DMS53 (cell line): Measurements from ENCODE around the gene TYW1.
"Not testable (repeated sequence)": the region's sequence is repeated elsewhere in the genome, so short reads cannot be mapped to it uniquely, and the experiment has no call there.

Experiments
- DNase-seq: peaks from one replicate; lab custom pipeline; 2025; lab: John Stamatoyannopoulos, UW

TYW1 gene

GRCh38 chr7:66996444-66997191 is at the start of gene TYW1:
Gene TYW1 (plus strand): TSS chr7:66996833. CDS start chr7:66996979, 146 bp downstream.
- DNase-seq, result peak; percentile 100

GRCh38 chr7:66948480-66949109 is 48.0 kb upstream of the TYW1 start:
- DNase-seq, result no peak

GRCh38 chr7:66950311-66950710 is 46.3 kb upstream of the TYW1 start:
- DNase-seq, result no peak

- no peak for DNase-seq
Measured at GRCh38 chr7:66950763-66951162, 45.9 kb upstream of the TYW1 start.

DNA sequence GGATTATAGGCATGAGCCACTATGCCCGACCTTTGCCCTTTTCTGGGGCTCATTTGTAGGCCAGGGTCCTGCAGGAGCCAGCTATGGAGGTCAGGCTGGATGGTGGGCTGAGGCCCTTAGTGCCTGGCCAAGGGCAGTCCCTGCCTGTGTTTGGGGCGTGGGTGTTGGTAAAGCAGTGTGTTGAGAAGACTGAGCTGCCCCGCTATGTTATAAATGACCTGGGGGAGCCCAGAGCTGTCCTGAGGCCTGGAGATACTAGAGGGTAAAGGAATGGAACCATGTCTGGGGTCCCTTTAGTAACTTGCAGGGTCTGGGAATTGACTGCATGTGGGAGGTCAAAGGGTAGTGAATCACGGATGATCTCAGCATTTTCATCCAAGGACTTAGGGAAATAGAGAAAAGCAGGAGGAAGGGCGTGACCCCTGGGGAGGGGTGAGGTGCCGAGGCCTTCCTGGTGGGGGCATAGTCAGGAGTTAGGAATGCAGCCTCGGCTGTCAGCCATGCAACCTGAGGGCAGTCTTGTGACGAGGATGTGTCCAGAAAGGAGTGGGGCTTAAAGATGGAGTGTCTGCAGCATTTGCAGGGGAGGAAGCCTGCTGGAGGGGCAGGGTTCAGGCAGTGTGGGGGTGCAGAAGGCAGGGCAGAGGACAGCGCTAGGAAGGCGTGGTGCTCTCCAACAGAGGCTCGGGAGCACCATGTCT is 44.1 kb upstream of the TYW1 start:
- no peak for DNase-seq

DNA sequence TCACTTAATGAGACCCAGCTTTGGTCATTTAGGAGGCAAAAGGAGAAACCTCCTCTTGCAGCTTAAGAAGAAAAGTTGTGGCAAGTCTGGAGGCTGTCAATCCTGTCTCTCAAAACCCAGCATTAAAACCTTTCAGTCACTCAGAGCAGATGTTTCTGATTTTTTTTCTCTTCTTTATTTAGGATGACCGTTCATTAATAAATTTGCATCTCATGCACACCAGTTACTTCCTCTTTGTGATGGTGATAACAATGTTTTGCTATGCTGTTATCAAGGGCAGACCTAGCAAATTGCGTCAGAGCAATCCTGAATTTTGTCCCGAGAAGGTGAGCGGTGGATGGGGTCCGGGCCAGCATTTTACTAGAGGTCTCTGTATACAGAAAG is 43.6 kb upstream of the TYW1 start:
- DNase-seq, result no peak

GRCh38 chr7:66957595-66958290 is 38.9 kb upstream of the TYW1 start:
- no peak for DNase-seq

DNA sequence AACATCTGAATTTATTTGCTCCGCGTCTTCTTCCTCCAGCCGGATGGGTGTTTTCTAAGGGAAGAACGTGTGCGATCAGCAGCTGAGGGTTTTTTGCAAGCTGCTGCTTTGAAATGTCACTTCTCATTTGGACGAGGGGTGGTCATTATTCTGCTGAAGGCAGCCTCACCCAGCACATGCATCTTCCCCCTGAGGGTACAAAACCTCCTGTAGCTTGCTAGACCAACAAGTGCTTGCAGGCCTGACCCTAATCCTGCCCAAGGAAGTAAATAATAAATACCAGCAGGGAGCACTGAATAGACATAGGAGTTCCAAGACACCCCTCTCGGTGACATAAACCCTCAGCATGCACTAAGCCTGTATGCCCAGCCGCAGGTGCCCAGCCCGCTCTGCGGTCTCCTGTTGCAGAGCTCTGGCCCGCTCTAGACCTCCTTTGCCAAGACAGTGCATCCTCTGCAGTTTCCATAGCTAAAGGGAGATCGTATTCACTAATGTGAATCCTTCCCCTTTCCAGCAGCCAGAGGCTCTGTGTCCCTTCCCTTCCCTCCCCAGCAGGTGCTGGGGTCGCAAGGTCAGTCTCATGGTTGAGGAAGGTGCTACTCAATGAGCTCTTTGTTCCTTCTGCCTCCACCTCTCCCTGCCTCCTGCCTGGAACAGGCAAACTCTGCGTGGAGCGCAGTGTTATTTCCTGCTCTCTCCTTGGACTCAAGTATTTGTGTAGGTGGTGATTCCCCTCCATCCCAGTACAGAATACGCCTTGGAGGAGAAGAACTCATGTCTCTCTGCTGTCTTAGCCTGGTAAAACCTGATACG is 37.9 kb upstream of the TYW1 start:
- DNase-seq, result no peak

GRCh38 chr7:66960192-66960591 is 36.4 kb upstream of the TYW1 start:
- no peak for DNase-seq

DNA sequence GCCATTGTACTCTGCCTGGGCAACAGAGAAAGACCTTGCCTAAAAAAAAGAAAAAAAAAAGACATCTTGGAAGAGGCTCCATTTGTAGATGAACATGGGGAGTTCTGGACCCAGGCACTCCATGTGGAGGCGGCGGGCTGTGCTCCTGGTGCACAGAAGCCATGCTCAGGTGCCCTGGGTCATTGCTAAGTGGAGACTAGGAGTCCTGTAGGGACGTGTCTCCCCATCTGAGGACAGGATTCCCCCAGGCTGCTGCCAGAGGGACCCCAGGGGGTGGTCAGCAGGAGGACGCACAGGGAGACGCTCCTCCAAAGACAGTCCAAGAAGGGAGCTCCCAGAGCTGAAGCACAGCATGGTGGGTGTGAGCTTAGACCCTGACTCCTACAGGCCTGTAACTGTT is 35.5 kb upstream of the TYW1 start:
- no peak for DNase-seq

GRCh38 chr7:66964411-66964810 is 32.2 kb upstream of the TYW1 start:
- no peak for DNase-seq

DNA sequence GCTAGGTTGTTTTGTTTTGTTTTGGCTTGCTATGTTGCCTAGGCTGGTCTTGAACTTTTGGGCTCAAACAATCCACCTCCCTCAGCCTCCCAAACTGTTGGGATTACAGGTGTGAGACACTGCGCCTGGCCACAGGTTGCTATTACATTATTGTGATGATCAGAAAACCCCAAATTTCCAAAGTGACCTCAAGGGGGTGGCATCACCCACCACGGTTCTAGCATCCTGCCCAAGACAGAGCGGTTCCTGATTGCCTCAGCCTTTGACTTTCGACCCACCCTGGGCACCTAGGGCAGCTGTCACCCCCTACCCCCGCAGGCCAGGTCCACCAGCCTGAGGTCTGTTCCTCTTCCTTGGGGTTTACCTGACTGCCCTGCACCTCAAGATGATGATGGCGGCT is 29.6 kb upstream of the TYW1 start:
- DNase-seq, result no peak

GRCh38 chr7:66969001-66969400 is 27.6 kb upstream of the TYW1 start:
- not testable (repeated sequence) for DNase-seq

GRCh38 chr7:66970310-66970709 is 26.3 kb upstream of the TYW1 start:
- DNase-seq, result no peak

DNA sequence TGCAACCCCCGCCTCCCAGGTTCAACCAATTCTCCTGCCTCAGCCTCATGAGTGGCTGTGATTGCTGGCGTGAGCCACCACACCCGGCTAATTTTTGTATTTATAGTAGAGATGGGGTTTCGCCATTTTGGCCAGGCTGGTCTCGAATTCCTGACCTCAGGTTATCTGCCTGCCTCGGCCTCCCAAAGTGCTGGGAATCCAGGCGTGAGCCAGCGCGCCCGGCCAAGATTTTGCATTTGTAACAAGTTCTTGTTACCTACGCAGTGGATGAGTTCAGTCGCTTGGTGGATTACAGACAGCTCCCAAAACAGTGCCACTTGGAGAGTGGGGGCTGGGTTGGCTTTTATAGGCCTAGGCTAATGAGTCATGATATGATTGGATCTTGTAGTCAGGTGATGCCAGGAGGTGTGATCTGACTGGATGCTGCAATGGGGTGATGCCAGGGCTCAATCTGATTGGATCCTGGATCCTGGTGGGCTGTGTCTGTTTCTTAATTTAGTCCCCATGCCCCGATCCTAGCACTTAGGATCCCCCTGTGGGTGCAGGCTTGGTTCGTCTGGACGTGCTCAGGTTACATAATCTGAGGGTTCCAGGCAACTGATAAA is 21.5 kb upstream of the TYW1 start:
- DNase-seq, result no peak

DNA sequence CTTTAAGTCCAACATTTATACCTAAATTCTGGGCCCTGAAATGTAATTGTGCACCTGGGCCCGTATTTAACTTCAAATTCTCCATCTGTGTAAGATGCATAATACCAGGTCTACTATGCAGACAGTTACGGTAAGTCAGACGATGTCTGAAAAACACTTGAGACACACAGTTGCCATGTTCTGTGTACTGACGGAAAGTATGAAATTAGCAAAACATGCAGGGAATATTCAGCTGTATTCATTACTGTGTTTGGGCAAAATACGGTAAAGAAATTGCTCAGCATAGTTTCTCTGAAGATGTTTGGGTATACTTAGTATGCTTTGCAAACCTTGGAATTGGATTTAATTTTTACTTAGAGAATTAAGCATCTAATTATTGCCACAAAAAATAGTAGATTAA is 18.3 kb upstream of the TYW1 start:
- DNase-seq, result not testable (repeated sequence)

DNA sequence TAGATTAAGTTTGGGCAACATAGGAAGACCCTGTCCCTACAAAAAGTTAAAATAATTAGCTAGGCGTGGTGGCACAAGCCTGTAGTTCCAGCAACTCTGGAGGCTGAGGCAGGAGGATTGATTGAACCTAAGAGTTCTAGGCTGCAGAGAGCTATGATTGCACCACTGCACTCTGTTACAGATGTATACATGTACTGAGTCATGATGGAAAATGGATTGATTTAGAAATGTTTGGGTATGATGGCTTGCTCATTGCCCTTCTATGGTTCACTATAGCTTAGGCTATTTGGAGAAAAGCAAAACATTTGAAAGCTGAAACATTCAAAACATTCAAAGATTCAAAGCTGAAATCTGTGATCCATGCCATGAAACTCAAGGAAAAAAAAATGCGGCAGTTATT is 17.6 kb upstream of the TYW1 start:
- not testable (repeated sequence) for DNase-seq

DNA sequence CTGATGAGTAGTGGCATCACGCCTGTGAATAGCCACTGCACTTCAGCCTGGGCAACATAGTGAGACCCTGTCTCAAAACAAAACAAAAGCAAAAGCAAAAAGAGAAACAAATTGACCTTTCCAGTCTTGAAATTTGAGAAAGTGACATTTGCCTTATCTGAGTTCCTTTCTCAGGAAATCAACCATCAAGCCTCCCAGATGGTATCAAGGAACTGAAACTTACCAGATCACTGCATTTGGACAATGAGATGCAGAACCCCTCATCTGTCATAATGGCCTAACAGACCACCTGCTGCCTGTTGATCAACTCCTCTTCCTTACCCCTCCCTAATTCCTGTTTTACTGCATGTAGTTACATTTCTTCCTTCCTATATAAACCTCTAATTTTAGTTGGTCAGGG is 16.3 kb upstream of the TYW1 start:
- not testable (repeated sequence) for DNase-seq

DNA sequence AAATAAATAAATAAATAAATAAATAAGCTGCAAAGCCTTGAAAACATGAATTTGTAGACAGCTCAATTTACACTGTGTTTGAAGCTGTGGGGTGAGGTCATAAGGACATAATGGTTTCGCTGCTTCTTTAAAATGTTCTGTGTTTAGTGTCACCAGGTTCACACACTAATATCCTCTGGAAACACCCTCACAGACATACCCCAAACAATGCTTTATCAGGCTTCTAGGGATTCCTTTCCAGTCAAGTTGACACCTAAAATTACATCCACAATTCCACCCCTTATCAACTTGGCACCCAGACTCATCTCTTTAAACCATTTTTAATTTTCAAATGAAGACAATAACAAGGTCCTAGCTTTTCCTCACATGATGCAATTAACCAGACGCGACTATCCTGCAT is 7.1 kb upstream of the TYW1 start:
- DNase-seq, result not testable (repeated sequence)

DNA sequence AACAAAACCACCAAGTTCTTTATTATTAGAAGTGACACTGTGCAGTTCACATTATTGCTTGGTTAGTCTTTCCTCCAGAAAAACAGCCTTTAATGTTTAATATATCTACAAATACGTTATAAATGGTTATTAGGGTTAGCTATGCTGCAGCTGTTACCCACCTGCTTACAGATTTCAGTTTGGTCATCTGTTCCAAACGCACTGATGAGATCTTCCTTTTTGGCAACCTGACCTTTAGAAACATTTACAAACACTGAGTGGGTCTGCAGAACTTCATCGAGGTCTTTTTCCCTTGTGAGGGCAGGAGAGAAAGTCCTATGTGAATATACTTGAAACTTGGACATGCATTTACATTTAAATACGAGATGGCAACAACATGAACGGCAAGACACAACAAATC is 2.6 kb upstream of the TYW1 start:
- not testable (repeated sequence) for DNase-seq

- DNase-seq, result peak; percentile 80
Measured at GRCh38 chr7:66994691-66995049, 2.0 kb upstream of the TYW1 start.
